DND-41 (cell line): ENCODE measurements around the gene NFE2.

ENCODE experiments used
- EZH2 ChIP-seq: IDR thresholded peaks from 3 replicates; pipeline ENCODE4 v1.6.1; 2012; ENCODE audit warnings: borderline replicate concordance, low read depth, mild to moderate bottlenecking, moderate library complexity, low read length, inconsistent platforms; ENCODE audit not compliant: severe bottlenecking
- TF ChIP-seq, protein P1 (sequence below): IDR thresholded peaks from 2 replicates; pipeline ENCODE4 v1.5.1; 2012; ENCODE audit warnings: borderline replicate concordance, low read length, moderate library complexity, mild to moderate bottlenecking; ENCODE audit not compliant: poor library complexity, severe bottlenecking; ENCODE audit errors: extremely low read depth

DNA sequence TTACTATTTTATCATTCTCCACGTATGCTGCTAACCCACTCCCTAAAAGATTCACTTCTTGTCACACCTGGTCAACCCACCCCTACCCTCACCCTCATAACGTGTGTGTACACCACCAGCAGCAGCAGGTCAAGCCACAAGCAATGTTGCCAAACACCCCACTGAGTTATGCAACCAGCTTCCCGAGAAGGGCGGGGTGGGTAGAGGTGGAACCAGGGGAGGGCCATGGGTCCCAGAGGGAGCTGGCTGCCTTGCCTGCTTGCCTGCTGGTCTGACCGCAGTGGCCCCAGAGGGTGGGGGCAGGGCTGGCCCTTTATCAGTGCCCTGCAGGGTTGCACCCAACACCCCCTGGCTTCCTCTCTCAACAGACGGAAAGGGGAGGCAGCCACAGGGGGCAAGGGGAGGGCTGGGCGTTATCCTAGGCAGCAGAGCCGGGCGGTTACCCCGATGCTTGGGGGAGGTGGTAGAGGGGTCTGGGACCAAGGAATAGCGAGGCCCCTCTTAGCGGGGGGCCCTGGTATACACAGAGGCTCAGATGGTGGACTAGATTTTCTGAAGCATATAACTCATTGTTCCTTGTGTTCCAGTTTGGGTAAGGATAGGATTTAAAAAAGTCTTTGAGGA is 3.5 kb upstream of the NFE2 start:
- TF ChIP-seq, protein P1, sequence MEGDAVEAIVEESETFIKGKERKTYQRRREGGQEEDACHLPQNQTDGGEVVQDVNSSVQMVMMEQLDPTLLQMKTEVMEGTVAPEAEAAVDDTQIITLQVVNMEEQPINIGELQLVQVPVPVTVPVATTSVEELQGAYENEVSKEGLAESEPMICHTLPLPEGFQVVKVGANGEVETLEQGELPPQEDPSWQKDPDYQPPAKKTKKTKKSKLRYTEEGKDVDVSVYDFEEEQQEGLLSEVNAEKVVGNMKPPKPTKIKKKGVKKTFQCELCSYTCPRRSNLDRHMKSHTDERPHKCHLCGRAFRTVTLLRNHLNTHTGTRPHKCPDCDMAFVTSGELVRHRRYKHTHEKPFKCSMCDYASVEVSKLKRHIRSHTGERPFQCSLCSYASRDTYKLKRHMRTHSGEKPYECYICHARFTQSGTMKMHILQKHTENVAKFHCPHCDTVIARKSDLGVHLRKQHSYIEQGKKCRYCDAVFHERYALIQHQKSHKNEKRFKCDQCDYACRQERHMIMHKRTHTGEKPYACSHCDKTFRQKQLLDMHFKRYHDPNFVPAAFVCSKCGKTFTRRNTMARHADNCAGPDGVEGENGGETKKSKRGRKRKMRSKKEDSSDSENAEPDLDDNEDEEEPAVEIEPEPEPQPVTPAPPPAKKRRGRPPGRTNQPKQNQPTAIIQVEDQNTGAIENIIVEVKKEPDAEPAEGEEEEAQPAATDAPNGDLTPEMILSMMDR: no peak
- TF ChIP-seq EZH2: no peak
